ENCODE data around the gene HSF2BP. TPM values are rescaled to one million over a fixed set of nuclear protein-coding genes. Genes with fewer than 3 reads are reported as not detected.
"Not testable (repeated sequence)": the region's sequence is repeated elsewhere in the genome, so short reads cannot be mapped to it uniquely, and the experiment has no call there.

HSF2BP gene
- total RNA-seq, 4 donors from 2014 or later, result 0.35 to 0.67 TPM; not detected in 2

DNA sequence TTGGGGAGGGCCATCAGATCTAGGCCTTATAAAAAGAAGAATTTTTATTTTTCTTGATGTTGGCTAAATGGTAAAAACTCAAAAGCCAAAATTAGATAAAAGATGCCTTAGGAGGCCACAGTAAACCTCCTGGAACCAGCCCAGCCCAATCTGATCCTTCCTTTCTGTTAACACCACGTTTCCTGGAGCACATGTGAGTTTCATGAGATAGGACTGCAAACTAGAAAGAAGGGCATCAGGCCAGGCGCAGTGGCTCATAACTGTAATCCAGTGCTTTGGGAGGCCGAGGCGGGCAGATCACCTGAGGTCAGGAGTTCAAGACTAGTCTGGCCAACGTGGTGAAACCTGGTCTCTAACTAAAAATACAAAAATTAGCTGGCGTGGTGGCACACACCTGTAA lies 6.7 kb downstream of the HSF2BP start:
- Histone ChIP-seq H3K4me3 (no peak overlapping the region), H3K27ac (no peak overlapping the region), H3K36me3 (no peaks in the 10 kb centered on the region), H3K4me1 (no peaks in the 10 kb centered on the region), H3K27me3 (no peaks in the 10 kb centered on the region), H3K9me3 (no peaks in the 10 kb centered on the region)
- TF ChIP-seq POLR2A (IDR thresholded peaks at IDR 0.05), result no peak
- TF ChIP-seq, protein P1, sequence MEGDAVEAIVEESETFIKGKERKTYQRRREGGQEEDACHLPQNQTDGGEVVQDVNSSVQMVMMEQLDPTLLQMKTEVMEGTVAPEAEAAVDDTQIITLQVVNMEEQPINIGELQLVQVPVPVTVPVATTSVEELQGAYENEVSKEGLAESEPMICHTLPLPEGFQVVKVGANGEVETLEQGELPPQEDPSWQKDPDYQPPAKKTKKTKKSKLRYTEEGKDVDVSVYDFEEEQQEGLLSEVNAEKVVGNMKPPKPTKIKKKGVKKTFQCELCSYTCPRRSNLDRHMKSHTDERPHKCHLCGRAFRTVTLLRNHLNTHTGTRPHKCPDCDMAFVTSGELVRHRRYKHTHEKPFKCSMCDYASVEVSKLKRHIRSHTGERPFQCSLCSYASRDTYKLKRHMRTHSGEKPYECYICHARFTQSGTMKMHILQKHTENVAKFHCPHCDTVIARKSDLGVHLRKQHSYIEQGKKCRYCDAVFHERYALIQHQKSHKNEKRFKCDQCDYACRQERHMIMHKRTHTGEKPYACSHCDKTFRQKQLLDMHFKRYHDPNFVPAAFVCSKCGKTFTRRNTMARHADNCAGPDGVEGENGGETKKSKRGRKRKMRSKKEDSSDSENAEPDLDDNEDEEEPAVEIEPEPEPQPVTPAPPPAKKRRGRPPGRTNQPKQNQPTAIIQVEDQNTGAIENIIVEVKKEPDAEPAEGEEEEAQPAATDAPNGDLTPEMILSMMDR (IDR thresholded peaks at IDR 0.05), result no peak
- DNase-seq, result no peak

DNA sequence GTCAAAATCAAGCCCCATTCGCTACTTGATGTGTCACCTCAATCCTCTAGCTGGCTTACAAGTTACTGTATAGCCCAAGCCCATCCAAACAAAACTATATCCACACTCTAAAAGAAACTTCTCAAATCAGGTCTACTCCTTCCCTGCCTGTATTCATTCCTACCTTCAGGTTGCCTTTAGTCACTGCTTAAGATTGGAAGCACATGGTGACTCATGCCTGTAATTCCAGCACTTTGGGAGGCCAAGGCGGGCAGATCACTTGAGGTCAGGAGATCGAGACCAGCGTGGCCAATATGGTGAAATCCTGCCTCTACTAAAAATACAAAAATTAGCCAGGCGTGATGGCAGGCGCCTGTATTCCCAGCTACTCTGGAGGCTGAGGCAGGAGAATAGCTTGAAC lies 7.4 kb downstream of the HSF2BP start:
- H3K27me3 ChIP-seq, H3K9me3 ChIP-seq, H3K4me1 ChIP-seq, DNase-seq, H3K4me3 ChIP-seq, H3K36me3 ChIP-seq, H3K27ac ChIP-seq: not testable (repeated sequence)

DNA sequence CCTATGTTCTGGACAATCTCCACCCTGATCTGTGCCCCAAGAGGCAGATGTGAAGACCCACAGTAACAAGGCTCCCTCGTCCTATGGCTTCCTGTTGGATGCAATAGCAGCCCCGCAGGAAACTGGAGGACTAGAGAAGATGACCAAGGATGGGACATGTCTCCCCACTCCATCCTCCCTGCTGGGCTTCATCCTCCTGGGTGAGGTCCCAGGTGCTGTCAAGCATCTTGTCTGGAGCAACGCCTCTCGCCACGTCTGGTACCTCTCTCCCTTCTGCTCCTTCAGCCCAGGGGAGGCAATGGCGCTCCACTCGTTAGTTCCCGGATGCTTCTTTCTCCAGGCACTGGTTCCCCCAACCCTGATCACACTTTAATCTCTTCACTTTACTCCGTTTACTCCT lies 11.1 kb downstream of the HSF2BP start:
- DNase-seq, result no peak
- Histone ChIP-seq H3K36me3 (no peaks in the 10 kb centered on the region), H3K27me3 (no peaks in the 10 kb centered on the region), H3K9me3 (no peaks in the 10 kb centered on the region), H3K4me1 (peaks cover 0 to 4% (median 2%) of the 10 kb centered on the region in 4 donors), H3K27ac (no peak overlapping the region), H3K4me3 (no peak overlapping the region)
- TF ChIP-seq, protein P1 (IDR thresholded peaks at IDR 0.05), result no peak
- no peak for TF ChIP-seq POLR2A (IDR thresholded peaks at IDR 0.05)

DNA sequence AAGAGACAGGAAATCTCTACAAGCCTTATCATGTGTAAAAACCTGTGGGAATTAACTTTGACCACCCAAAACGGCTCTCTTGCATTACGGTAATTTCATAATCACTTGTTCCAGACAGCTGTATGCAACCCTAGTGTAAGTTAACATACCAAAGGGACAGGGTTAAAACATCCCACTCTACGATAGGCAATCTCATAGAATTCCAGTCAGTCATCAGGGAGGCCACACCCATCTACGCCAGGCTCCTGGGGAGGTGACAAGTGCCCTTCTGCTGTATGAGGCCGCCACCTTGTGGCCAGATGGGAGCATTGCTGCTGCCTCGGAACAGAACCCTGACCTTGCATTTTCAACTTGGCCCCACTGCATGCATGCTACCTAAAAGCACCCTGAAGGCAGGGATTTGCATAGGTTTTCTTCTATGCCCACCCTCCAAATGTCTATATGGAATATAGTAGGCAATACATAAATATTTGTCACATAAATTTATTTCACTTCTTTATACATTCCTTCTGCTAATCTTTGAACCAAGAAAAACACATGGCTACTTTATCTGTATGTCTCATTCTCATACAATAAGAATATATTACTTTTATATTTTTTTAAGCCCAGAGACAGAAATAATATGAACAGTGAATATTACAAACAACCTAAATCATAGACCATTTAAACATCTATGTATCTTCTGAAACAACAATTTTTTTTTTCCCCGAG lies 12.6 kb downstream of the HSF2BP start:
- no peak overlapping the region for H3K4me3 ChIP-seq
- peaks cover 0 to 4% (median 2%) of the 10 kb centered on the region in 4 donors for H3K4me1 ChIP-seq
- H3K27ac ChIP-seq, result no peak overlapping the region
- DNase-seq, result peak; percentile 90 to 96 (median 91)
- H3K27me3 ChIP-seq, result no peaks in the 10 kb centered on the region
- TF ChIP-seq, protein P1 (IDR thresholded peaks at IDR 0.05), result peak; percentile 95 to 99 (median 99)
- peak in 1 of 2 donors; percentile 36 for TF ChIP-seq POLR2A (IDR thresholded peaks at IDR 0.05)
- no peaks in the 10 kb centered on the region for H3K36me3 ChIP-seq
- H3K9me3 ChIP-seq, result no peaks in the 10 kb centered on the region

DNA sequence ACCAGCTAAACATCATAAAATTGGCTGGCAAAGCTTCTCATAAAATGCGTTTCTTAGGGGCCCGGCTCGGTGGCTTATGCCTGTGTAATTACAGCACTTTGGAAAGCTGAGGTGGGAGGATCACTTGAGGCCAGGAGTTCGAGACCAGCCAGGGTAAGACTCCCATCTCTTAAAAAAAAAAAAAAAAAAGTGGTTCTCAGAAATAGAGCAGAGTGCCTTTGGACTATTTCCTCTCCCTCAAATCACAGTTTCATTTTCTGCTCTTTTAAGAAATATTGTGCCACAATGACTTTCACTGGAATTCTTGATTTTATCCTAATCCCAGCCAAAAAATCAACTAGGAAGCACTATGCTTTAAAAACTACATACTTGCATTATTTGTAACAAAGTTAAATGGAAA lies 13.3 kb downstream of the HSF2BP start:
- Histone ChIP-seq H3K27me3 (no peaks in the 10 kb centered on the region), H3K4me1 (peaks cover 0 to 4% (median 2%) of the 10 kb centered on the region in 4 donors), H3K27ac (peak overlapping the region in 1 of 4 donors; percentile 5), H3K36me3 (no peaks in the 10 kb centered on the region), H3K9me3 (no peaks in the 10 kb centered on the region), H3K4me3 (no peak overlapping the region)
- TF ChIP-seq, protein P1 (IDR thresholded peaks at IDR 0.05), result peak in 1 of 6 experiments; percentile 3
- no peak for TF ChIP-seq POLR2A (IDR thresholded peaks at IDR 0.05)
- no peak for DNase-seq

DNA sequence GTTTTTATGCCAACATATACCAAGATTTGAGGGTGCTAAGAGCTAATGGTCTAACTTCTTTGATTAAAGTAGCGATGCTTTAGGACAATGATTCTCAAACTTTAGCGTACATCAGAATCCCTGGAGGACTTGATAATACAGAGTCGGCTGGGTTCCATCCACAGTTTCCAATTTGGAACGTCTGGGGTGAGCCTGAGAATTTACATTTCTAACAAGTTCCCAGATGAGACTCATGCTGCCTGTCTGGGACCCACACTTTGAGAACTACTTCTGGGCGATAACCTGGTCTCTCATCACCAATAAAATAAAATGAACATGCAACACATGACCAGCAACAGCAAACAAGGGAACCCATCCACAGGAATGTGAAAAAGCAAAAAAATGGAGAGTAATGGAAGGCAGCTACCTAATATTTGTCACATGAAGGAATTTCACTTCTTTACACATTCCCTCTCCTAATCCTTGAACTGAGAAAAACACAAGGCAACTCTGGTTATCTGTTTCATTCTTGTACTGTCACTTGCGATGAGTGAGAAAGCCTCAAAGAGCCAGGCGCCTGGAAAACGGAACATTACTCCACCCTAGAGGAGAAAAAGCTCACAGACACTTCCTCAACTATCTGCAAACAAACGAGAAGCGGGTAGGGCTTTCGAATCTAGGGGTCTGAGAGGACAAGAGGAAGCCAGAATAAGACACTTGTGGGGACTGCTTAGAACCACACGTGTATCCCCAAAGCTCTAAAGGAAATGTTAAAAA lies 14.0 kb downstream of the HSF2BP start:
- Histone ChIP-seq H3K4me1 (peaks cover 0 to 4% (median 2%) of the 10 kb centered on the region in 4 donors), H3K27me3 (no peaks in the 10 kb centered on the region), H3K4me3 (no peak overlapping the region), H3K36me3 (no peaks in the 10 kb centered on the region), H3K27ac (peak overlapping the region in 1 of 4 donors; percentile 5), H3K9me3 (no peaks in the 10 kb centered on the region)
- no peak for TF ChIP-seq POLR2A (IDR thresholded peaks at IDR 0.05)
- TF ChIP-seq, protein P1 (IDR thresholded peaks at IDR 0.05), result peak; percentile 5 to 70 (median 56)
- peak in 2 of 3 donors; percentile 44 to 79 for DNase-seq
